ENCODE measurements around the gene PEDS1. TPM values are rescaled to one million over a fixed set of nuclear protein-coding genes. Genes with fewer than 3 reads are reported as not detected.

The PEDS1 gene
- total RNA-seq, 1 donor, result 19.9 TPM

DNA sequence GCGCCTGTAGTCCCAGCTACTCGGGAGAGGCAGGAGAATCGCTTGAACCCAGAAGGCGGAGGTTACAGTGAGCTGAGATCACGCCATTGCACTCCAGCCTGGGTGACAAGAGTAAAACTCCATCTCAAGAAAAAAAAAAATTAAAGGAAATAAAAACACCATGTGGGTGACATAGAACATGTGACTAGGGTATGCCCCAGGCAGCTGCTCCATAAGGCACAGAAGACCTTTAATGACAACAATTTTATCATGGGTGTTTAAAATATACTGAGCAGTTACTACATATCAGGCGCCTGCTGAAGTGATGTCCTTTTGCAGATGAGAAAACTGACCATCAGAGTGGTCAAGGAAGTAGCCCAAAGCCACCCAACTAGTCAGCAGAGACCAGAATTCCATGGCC is 8.0 kb downstream of the PEDS1 start:
- no peak overlapping the region for H3K4me3 ChIP-seq (ENCODE audit: low read depth, low read length)
- TF ChIP-seq, protein P1, sequence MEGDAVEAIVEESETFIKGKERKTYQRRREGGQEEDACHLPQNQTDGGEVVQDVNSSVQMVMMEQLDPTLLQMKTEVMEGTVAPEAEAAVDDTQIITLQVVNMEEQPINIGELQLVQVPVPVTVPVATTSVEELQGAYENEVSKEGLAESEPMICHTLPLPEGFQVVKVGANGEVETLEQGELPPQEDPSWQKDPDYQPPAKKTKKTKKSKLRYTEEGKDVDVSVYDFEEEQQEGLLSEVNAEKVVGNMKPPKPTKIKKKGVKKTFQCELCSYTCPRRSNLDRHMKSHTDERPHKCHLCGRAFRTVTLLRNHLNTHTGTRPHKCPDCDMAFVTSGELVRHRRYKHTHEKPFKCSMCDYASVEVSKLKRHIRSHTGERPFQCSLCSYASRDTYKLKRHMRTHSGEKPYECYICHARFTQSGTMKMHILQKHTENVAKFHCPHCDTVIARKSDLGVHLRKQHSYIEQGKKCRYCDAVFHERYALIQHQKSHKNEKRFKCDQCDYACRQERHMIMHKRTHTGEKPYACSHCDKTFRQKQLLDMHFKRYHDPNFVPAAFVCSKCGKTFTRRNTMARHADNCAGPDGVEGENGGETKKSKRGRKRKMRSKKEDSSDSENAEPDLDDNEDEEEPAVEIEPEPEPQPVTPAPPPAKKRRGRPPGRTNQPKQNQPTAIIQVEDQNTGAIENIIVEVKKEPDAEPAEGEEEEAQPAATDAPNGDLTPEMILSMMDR (IDR thresholded peaks at IDR 0.05; ENCODE audit: insufficient read depth, low read length), result no peak
- no peak for DNase-seq (ENCODE audit: low read depth)

DNA sequence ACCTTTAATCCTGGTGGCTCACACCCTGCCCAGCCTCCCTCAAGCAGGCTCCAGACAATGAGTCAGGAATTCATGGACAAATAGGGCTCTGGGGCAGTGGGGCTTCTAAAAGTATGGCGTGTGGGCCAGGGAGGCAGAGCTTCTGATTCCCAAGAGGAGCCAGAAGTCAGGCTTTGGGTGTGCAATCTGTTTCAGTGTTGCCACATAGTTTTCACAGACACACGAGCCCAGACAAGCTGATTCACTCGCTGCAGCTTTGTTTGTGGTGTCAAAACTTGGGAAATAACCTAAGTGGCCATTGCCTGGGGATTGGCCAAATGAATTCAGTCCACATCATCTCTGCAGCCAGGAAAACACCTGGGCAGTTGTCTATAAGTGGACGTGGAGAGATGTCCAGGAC is 9.2 kb downstream of the PEDS1 start:
- TF ChIP-seq, protein P1 (IDR thresholded peaks at IDR 0.05; ENCODE audit: insufficient read depth, low read length), result no peak
- no peak overlapping the region for H3K4me3 ChIP-seq (ENCODE audit: low read depth, low read length)
- DNase-seq (ENCODE audit: low read depth), result peak; percentile 99

DNA sequence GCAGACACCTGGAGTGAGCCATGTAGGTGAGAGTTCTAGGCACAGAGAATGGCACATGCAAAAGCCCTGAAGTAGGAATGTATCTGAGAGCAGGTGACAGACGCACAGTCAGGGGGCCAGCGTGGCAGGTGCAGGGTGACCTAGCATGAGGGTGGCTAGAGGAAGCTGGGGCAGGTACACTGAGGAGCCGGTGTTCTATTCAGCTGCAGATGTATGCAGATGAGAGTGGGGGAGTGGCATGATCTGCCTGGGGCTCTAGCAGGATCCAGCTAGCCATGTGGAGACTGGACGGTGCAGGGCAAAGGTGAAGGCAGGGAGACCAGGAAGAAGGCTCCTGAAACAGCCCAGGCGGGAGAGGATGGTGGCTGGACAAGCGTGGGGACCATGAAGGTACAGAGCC is 10.7 kb downstream of the PEDS1 start:
- H3K4me3 ChIP-seq (ENCODE audit: low read depth, low read length), result no peak overlapping the region
- DNase-seq (ENCODE audit: low read depth), result no peak
- TF ChIP-seq, protein P1 (IDR thresholded peaks at IDR 0.05; ENCODE audit: insufficient read depth, low read length), result no peak

DNA sequence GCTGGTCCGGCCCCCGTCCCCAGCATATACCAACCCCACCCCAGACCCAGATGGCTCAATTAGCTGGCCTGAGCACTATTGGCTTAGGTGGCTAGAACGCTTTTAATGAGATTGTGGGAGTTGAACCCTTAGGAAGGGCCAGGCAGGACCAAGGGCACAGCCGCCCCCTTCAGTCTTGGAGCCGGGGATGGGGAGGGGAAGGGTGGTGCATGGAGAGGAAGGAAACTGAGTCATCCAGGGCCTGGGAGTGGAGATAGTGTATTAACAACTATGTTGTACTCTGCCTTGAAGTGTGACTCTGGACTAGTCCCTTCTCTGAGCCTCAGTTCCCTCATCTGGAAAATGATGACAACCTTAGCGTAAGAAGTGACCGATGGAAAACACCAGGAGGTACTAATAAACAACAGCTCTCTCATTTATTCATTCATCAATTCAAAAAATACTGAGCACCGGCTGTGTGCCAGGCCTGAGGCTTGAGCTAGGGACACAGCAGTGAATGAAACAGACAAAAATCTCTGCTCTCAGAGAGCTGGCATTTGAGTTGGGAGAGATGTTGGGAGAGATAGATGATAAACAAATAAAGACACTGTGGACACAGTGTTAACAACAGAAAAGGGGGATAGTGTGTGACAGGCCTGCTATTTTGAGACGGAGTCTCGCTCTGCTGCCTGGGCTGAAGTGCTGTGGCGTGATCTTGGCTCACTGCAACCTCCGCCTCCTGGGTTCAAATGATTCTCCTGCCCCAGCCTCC is 11.5 kb downstream of the PEDS1 start:
- DNase-seq (ENCODE audit: low read depth), result no peak
- TF ChIP-seq, protein P1 (IDR thresholded peaks at IDR 0.05; ENCODE audit: insufficient read depth, low read length), result no peak
- H3K4me3 ChIP-seq (ENCODE audit: low read depth, low read length), result no peak overlapping the region

DNA sequence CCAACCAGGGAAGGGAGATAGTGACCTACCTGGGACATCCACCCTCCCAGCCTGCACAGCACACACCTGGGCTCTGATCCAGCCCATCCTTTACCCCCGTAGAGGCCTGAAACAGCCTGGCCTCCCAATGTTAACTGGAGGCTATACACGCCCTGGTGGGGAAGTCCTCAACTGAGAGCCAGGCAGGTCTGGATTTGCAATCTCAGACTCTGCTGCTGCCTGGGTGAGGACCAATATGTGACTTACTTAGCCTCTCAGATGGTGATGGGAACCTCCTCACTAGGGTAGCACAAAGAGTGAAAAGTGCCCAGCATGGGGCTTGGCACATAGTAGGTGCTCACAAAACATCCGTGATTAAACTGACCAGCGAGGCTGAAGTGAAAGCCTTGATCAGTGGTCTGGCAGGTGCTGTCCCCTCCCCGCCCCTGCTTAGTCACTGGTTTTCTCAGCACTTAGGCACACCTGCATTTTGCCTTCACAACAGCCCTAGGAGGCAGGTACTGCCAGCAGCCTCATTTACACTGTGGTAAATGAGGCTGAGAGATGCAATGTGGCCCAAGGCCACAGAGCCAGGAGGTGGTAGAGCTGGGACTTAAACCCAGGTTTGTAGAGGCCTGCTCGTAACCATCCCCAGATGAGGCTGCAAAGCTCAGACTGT is 12.4 kb downstream of the PEDS1 start:
- H3K4me3 ChIP-seq (ENCODE audit: low read depth, low read length), result no peak overlapping the region
- TF ChIP-seq, protein P1 (IDR thresholded peaks at IDR 0.05; ENCODE audit: insufficient read depth, low read length), result no peak
- DNase-seq (ENCODE audit: low read depth), result no peak

DNA sequence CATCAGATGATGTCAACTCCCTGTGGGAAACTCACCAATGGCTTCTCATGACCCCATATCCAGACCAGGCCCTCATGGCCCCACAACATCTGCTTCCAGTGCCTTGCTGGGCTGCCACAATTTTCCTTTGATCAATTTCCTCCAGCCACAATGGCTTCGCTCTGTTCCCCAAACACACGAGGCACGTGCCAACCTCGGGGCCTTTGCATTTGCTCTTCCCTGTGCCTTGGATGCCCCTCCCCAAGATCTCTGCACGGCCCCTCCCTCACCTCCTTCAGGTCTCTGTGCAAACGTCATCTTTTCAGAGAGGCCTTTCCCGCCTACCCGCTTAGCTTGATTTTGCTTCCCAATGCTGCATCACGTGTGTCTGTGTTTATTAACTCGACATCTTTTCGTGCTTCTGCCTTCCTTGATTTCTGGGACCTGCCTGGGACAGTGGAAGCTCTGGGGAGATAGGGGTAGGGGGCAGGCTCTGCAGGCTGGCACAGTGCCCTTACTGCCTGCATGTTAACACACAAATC is 13.1 kb downstream of the PEDS1 start:
- DNase-seq (ENCODE audit: low read depth), result no peak
- TF ChIP-seq, protein P1 (IDR thresholded peaks at IDR 0.05; ENCODE audit: insufficient read depth, low read length), result no peak
- H3K4me3 ChIP-seq (ENCODE audit: low read depth, low read length), result no peak overlapping the region

Data from fibroblast of the aortic adventitia (primary cell).